22Rv1 (cell line): ENCODE measurements around the gene RAMP1.

Experiments
- H3K27ac ChIP-seq: fragments of 450-650 bp; 2 replicates; pipeline ENCODE4 v1.5.1; 2017
- ZFX ChIP-seq: fragments of 450-650 bp; IDR thresholded peaks from 2 replicates; pipeline ENCODE4 v1.6.1; 2017; ENCODE audit warnings: antibody characterized with exemption, borderline replicate concordance
- TF ChIP-seq, protein P1 (sequence below): fragments of 450-650 bp; IDR thresholded peaks from 2 replicates; pipeline ENCODE4 v1.5.1; 2017; ENCODE audit warnings: mild to moderate bottlenecking

The RAMP1 gene

DNA sequence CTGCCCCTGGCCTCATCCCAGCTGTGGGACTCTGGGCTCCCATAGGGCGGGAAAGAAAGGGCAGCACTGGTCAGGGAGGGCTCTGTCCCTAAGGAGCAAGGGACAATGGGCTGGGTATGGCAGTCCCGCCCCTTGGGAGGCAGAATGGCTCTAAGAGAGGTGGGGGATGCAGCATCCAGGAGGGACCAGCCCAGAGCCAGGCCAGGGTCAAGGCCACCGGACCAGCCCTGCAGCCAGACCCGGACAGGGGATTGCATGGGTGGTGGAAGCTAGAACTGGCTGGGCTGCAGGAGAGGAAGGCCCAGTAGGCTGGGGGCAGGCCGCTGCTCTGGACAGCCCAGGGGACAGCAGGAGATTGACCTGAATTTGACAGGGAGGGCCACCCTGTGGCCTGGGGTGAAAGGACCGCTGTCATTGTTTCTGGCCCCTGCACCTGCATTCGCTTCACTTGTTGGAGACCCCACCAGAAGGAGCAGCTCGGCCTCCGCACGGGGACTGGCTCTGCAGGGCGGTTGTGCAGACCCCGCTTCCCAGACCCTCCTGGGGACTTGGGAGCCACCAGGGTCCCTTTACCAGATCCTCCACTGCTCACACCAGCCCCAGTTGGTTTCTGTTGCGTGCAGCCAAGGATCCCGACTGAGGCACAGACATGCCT is 14.6 kb downstream of the RAMP1 start:
- H3K27ac ChIP-seq, result no peak overlapping the region
- TF ChIP-seq, protein P1, sequence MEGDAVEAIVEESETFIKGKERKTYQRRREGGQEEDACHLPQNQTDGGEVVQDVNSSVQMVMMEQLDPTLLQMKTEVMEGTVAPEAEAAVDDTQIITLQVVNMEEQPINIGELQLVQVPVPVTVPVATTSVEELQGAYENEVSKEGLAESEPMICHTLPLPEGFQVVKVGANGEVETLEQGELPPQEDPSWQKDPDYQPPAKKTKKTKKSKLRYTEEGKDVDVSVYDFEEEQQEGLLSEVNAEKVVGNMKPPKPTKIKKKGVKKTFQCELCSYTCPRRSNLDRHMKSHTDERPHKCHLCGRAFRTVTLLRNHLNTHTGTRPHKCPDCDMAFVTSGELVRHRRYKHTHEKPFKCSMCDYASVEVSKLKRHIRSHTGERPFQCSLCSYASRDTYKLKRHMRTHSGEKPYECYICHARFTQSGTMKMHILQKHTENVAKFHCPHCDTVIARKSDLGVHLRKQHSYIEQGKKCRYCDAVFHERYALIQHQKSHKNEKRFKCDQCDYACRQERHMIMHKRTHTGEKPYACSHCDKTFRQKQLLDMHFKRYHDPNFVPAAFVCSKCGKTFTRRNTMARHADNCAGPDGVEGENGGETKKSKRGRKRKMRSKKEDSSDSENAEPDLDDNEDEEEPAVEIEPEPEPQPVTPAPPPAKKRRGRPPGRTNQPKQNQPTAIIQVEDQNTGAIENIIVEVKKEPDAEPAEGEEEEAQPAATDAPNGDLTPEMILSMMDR, result no peak
- no peak for TF ChIP-seq ZFX

- no peak overlapping the region for H3K27ac ChIP-seq
- TF ChIP-seq ZFX, result no peak
- TF ChIP-seq, protein P1, result no peak
Observed at GRCh38 chr2:237874585-237875161, 15.2 kb downstream of the RAMP1 start.

DNA sequence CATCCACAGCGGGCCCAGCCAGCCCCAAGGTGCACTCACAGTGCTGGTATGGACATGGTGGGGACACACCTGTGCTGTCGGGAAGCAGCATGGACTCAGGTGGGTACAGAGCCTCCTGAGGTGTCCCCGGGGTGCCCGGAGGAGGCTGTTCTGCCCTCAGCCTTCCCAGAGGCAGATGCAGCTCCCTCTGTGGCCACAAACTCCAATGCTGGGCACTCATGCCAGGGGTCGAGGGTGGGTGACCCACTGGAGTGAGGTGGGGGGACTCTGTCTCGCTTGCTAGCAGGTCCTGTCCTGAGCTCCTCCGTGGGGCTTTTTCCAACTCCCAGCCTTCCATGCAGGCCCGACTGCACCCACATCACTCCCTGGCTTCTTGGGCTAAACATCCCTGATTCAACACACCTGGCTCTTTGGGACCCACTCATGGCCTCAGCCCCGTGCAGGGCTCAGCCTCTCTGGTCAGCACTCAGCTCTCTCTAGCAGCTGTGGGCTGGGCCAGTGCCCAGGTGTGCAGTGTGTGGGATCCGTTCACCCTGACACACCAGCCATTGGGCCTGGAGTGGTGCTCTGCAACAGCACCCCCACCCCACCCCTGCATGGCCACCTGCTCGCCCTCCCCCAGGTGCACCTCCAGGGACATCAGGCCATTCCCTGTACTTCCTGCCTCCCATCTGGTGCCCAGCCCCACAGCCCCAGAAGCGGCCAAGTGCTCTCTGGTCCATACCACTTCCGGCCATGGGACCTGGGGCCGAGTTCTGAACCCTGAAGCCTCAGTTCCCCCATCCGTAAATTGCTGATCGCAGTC is 16.0 kb downstream of the RAMP1 start:
- no peak overlapping the region for H3K27ac ChIP-seq
- TF ChIP-seq ZFX, result no peak
- TF ChIP-seq, protein P1, result no peak

DNA sequence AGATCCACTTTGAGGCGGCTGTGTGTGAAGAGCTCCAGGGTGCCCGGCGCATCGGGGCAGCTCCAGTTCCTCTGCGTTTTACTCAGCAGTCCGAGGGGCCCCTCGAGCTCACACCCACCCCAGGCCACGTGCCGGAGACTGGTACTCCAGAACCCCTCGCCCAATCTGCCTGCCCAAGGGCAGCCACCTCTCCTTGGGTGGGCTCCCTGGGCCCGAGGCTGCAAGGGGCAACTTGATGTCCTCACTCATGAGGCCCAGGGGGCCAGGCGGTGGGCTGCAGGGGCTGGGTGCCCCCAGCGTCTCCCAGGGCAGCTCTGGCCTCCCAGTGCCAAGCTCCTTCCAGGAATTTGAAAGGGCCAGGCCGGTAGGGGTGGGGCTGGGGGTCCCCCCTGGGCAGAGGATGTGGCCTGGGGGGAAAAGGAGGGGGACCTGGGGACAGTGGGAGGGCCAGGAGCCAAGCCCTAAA is 16.7 kb downstream of the RAMP1 start:
- TF ChIP-seq ZFX, result no peak
- TF ChIP-seq, protein P1, result no peak
- H3K27ac ChIP-seq, result no peak overlapping the region

DNA sequence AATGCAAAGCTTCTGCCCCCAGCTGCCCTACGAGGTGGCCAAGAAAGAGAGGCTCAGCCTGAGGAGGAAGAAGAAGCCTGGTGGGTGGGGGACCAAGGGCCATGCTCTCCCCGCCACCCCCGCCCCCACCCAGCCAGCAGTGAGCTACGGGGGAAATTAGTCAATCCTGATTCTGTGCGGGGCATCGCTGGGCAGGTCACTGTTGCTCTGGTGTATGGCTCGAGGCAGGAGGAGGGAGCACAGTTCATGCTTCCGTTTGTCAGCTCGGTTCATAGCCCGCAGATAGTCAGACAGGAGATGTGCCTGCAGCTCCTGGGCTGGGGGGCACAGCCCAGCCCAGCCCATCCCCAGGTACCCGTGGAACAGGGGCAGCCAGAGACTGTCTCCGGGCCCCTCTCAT is 17.1 kb downstream of the RAMP1 start:
- no peak for TF ChIP-seq ZFX
- TF ChIP-seq, protein P1, result no peak
- no peak overlapping the region for H3K27ac ChIP-seq

GRCh38 chr2:237876951-237877491 is 17.6 kb downstream of the RAMP1 start:
- H3K27ac ChIP-seq, result no peak overlapping the region
- TF ChIP-seq, protein P1, result no peak
- TF ChIP-seq ZFX, result no peak
